Stomach (tissue), 4 donors: ENCODE results near the gene SPN.
"Not testable (repeated sequence)": the region's sequence is repeated elsewhere in the genome, so short reads cannot be mapped to it uniquely, and the experiment has no call there.

Source experiments
- POLR2A ChIP-seq, 4 donors: fragments of 450-650 bp; IDR thresholded peaks; one replicate each; pipeline ENCODE4 v1.6.1; 2016; ENCODE audit warnings: antibody characterized with exemption in 4 of 4, control low read depth in 2 of 4, mild to moderate bottlenecking in 1 of 4, moderate library complexity in 1 of 4
- POLR2AphosphoS5 ChIP-seq, 3 donors: sonication (generic); formaldehyde crosslinking; IDR thresholded peaks; one replicate each; pipeline ENCODE4 v1.6.1; 2016; ENCODE audit warnings: antibody characterized with exemption in 3 of 3
- TF ChIP-seq, protein P1 (sequence below), 7 experiments: fragments of 450-650 bp in 4 of 7; fragments of 200-600 bp in 3 of 7; sonication (generic) in 3 of 7; IDR thresholded peaks; one replicate each; pipeline ENCODE4 v1.5.1; 2016 to 2019; ENCODE audit warnings: antibody characterized with exemption in 7 of 7, control low read depth in 2 of 7, mild to moderate bottlenecking in 1 of 7

DNA sequence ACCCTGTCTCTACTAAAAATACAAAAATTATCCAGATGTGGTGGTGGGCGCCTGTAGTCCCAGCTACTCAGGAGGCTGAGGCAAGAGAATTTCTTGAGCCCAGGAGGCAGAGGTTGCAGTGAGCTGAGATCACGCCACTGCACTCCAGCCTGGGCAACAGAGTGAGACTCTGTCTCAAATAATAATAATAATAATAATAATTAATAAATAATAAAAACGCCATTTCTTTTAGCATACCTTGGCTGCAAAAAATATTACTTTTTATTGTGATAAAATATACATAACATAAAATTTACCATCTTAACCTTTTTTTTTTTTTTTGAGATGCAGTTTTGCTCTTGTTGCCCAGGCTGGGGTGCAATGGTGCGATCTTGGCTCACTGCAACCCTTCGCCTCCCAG is 39.8 kb upstream of the SPN start:
- TF ChIP-seq, protein P1, sequence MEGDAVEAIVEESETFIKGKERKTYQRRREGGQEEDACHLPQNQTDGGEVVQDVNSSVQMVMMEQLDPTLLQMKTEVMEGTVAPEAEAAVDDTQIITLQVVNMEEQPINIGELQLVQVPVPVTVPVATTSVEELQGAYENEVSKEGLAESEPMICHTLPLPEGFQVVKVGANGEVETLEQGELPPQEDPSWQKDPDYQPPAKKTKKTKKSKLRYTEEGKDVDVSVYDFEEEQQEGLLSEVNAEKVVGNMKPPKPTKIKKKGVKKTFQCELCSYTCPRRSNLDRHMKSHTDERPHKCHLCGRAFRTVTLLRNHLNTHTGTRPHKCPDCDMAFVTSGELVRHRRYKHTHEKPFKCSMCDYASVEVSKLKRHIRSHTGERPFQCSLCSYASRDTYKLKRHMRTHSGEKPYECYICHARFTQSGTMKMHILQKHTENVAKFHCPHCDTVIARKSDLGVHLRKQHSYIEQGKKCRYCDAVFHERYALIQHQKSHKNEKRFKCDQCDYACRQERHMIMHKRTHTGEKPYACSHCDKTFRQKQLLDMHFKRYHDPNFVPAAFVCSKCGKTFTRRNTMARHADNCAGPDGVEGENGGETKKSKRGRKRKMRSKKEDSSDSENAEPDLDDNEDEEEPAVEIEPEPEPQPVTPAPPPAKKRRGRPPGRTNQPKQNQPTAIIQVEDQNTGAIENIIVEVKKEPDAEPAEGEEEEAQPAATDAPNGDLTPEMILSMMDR (IDR thresholded peaks at IDR 0.05) = not testable (repeated sequence)
- TF ChIP-seq POLR2AphosphoS5, POLR2A (IDR thresholded peaks at IDR 0.05): not testable (repeated sequence)
